NCI-H2029 treated with DMSO at 0.1 percent for 48 hours (cell line): ENCODE measurements around the gene TNFSF13B.
"Not testable (repeated sequence)": the region's sequence is repeated elsewhere in the genome, so short reads cannot be mapped to it uniquely, and the experiment has no call there.

Experiments used
- DNase-seq: peaks from one replicate; lab custom pipeline; 2025; lab: John Stamatoyannopoulos, UW

Gene TNFSF13B

GRCh38 chr13:108269601-108270328, at the start of gene TNFSF13B:
TSS of gene TNFSF13B (plus strand) at chr13:108269718. CDS start at chr13:108269896, 178 bp downstream.
- DNase-seq = no peak

DNA sequence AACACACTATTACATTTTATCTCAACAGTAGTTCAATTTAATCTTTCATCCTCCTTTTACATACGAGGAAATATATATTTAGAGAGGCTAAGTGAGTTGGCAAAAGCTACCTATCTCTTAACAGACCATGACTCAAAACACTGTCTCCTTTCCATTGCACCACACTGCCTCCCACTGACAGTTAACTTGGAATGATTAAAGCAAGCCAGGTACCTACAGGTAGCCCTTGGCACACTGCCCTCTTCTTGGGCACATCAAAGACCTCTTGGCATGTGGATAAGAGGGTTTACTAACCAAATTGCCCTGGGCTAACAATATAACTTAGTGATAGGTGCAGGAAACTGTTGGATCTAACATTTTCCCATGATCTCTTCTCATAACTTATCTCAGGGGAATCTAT, 49.5 kb upstream of the TNFSF13B start:
- DNase-seq = no peak

- DNase-seq = no peak
These were observed 45.6 kb upstream of the TNFSF13B start for GRCh38 chr13:108223687-108224503.

- no peak for DNase-seq
These were observed 44.1 kb upstream of the TNFSF13B start for GRCh38 chr13:108225440-108225839.

GRCh38 chr13:108226184-108226583, 43.3 kb upstream of the TNFSF13B start:
- DNase-seq = no peak

GRCh38 chr13:108227651-108228272, 41.8 kb upstream of the TNFSF13B start:
- no peak for DNase-seq

DNA sequence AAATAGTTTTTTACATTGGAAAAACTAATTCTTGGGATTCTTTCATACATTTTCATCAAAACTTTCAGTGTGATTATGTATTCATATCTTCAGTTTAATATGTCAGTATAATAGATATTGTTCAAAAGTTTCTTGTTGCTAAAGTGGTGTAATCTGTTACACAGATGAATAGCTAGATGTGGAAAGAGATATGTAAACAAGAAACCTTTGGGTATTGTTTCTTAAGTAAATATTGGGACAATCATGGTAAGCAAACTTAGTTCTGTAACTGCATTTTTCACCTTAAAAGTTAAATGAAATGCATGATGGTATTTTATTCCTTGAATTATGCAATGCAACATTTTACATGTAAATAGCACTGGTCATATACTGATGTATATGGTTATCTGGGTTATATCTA, 39.1 kb upstream of the TNFSF13B start:
- DNase-seq = no peak

GRCh38 chr13:108249150-108249549, 20.4 kb upstream of the TNFSF13B start:
- DNase-seq = no peak

DNA sequence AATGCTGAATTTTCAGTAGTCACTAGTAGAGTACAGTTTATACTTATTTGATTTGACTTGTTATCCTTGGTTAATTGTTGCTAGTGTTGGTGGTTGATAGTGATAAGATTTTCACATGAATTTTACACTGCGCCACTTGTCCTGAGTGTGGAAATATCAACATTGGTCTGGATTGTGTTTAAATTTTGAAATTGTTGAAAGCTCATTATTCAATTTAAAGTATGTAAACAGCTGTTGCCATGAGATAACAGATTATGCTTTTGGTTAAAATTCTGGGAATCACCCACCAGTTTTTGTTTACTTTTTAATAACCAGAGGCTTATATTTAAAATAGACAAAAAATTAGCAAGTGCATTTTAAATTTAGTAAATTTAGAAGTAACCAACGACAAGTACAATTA, 12.3 kb upstream of the TNFSF13B start:
- no peak for DNase-seq

DNA sequence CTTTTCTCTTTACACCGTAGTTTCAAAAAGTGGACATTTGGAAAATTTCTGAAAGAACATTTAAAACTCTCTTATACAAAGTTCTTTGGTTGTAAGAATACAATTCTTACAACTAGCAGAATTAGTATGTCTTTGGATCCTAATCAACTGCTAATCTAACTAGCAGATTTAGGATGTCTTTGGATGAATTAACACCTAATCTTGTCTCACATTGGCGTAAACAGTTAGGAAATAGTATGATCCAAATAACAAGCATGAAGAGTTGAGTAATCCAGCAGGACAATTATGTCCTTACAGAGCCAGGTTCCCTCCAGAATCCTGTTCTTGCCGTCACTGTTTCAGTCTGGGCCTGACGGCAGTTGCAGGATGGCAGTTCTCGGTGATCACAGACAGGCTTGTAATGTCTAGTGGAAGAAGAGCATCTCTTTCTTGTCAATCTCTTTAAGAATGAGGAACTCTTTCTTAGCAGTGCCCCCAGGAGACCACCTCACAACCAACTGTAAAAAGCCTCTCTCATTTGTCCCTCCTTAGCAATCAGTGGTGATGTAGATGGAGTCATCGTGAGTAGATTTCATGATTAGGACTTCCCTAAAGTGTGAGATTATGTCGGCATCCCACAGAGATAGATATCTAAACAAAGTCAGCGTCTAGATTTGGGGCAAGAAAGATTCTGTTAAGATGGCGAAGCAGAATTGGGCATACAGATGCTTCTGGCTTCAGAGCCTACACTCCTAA, 5.7 kb upstream of the TNFSF13B start:
- DNase-seq = no peak

DNA sequence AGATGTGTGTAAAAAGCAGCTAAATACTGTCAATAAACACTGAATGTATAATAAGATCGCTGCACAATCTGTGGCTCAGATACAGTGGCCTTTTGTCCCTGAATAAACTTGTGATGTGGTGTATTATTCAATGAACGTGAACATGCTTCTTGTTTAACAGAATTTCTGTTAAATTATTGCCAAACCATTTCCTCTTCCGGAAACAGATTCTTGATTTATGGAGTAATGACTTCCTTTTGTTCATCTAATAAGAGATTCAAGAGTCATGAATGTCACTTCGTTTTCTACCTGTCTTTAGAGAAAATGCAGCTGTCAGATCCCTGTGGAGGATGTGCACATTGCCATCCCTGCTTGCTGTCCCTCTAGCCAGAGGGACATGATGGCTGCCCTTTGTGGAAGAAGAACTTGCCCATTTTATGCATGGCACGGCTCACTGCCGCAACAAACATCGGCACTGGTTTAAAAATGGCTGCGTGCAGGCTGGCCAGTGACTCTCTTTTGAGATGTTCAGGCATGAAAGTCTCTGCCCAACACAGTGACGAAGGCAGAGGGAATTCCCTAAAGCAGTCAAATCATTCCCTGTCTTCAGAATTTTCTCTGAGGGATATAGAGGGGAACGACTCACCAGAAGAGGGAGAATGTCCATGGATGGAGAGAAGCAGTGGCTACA, 3.1 kb upstream of the TNFSF13B start:
- DNase-seq = no peak

GRCh38 chr13:108267347-108267746, 2.2 kb upstream of the TNFSF13B start:
- DNase-seq = no peak

GRCh38 chr13:108267855-108268254, 1.7 kb upstream of the TNFSF13B start:
- DNase-seq = not testable (repeated sequence)

DNA sequence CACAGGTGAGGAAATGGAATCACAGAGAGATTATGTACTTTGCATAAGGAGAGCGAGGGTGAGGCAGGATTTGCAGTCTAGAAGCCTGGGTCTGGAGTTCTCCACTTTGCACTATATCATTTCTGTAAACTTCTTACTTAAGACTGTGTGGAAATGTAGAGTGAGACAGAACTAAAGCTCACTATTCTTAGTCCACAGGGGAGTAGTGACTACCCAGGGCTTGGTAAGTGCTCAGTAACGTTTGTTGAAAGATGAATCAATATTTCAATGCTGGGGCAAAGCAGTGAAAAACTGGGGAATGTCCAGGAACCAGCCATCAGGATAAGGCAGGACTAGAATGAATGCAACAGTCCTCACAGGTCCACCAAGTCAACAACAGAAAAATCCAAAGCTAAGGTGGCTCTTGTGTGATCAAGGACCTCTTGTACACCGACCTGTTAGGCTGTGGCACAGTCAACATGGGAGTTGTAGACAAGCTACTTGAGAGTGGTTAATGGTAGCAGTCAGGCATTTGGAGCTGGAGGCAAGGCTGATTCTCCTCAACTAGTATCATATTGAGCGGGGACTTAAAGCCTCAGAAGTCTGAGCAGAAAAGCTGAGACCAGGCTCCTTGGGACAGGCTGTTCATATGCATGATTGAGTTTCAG, 929 bp upstream of the TNFSF13B start:
- DNase-seq = no peak

GRCh38 chr13:108270442-108270841, 924 bp downstream of the TNFSF13B start:
- DNase-seq = no peak

- DNase-seq = no peak
These were observed 2.8 kb downstream of the TNFSF13B start for GRCh38 chr13:108272333-108272732.

DNA sequence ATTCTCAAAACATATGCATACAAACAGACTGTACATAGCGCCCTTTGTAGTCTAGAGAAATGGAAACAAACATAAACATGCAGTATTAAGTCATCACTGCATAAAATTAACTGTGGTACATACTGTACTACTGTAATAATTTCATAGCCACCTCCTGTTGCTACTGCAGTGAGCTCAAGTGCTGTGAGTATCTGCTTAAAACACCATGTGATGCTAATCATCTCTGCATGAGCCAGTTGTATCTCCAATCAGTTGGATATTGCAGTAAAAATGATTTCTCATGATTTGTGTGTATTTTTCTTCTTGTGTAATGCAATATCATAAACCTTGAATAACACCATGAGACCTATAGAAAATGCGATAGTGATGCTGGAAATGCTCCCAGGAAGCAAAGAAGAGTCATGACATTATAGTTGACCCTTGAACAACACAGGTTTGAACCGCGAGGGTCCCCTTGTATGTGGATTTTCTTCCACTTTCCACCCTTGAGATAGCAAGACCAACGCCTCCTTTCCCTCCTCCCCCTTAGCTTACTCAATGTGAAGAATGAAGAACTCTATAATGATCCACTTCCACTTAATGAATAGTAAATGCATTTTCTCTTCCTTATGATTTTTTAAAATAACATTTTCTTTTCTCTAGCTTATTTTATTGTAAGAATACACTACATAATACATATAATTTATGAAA, 4.1 kb downstream of the TNFSF13B start:
- no peak for DNase-seq

- DNase-seq = no peak
These were observed 5.2 kb downstream of the TNFSF13B start for GRCh38 chr13:108274718-108275117.

DNA sequence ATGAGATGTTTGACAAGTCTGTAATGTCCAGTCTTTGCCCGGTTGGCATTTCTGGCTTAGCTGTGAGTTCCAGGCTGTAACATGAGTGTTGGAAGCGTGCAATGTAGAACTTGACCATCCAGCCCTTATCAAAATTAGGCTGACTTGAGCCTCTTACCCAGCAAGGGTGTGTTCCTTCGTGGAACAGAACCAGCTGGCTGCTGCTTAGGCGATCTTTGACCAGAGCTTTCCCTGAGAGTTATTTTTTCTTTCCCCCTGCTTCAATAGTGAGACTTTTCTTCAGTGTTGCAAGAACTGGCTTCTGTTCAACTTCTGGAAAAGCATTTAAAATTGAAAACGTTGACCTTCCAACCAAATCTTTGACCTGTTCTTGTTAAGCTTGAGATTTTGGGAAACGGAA, 6.5 kb downstream of the TNFSF13B start:
- DNase-seq = no peak

DNA sequence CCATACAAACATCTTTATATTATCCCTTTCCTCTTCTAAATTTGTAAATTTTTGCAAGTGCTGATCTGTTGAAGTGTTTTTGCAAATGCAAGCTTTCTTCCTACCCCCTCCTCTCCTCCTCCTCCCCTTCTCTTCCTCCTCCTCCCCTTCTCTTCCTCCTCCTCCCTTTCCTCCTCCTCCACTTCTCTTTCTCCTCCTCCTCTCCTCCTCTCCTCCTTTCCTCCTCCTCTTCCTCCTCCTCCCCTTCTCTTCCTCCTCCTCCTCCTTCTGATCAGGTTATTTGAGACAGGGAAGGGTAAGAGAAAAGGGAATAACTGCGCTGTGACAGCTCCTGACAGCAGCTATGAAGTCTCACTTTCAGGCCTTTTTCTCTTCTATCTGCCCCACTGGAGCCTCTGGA, 8.9 kb downstream of the TNFSF13B start:
- no peak for DNase-seq

- DNase-seq = no peak
These were observed 12.4 kb downstream of the TNFSF13B start for GRCh38 chr13:108281901-108282300.
